HG03039 (cell line): Measurements from ENCODE around the gene ELOVL6.
"Not testable (repeated sequence)": the region's sequence is repeated elsewhere in the genome, so short reads cannot be mapped to it uniquely, and the experiment has no call there.

Experiments
- ATAC-seq: cut with Tn5 transposase; IDR thresholded peaks from one replicate; pipeline ENCODE4 v1.9.1; 2021; ENCODE audit warnings: mild to moderate bottlenecking, moderate library complexity; ENCODE audit not compliant: unreplicated experiment

The ELOVL6 gene

GRCh38 chr4:110039164-110039563, 159.3 kb downstream of the ELOVL6 start:
- not testable (repeated sequence) for ATAC-seq

GRCh38 chr4:110034026-110034393, 164.4 kb downstream of the ELOVL6 start:
- peak; percentile 97 for ATAC-seq

GRCh38 chr4:110033355-110034025, 164.9 kb downstream of the ELOVL6 start:
- ATAC-seq = no peak

GRCh38 chr4:110032603-110033002, 165.8 kb downstream of the ELOVL6 start:
- ATAC-seq = no peak

- no peak for ATAC-seq
These were observed 172.7 kb downstream of the ELOVL6 start for GRCh38 chr4:110025718-110026117.

- ATAC-seq = no peak
These were observed 173.4 kb downstream of the ELOVL6 start for GRCh38 chr4:110025056-110025455.

GRCh38 chr4:110022457-110022856, 176.0 kb downstream of the ELOVL6 start:
- ATAC-seq = no peak

GRCh38 chr4:110020646-110021443, 177.6 kb downstream of the ELOVL6 start:
- ATAC-seq = no peak

GRCh38 chr4:110020139-110020538, 178.3 kb downstream of the ELOVL6 start:
- no peak for ATAC-seq

GRCh38 chr4:110019153-110019552, 179.3 kb downstream of the ELOVL6 start:
- no peak for ATAC-seq

- no peak for ATAC-seq
These were observed 184.2 kb downstream of the ELOVL6 start for GRCh38 chr4:110014233-110014632.

- ATAC-seq = no peak
These were observed 185.5 kb downstream of the ELOVL6 start for GRCh38 chr4:110012917-110013316.

GRCh38 chr4:110010797-110011196, 187.6 kb downstream of the ELOVL6 start:
- ATAC-seq = no peak

- no peak for ATAC-seq
These were observed 188.9 kb downstream of the ELOVL6 start for GRCh38 chr4:110009550-110009949.

GRCh38 chr4:110008540-110008939, 189.9 kb downstream of the ELOVL6 start:
- ATAC-seq = no peak

- no peak for ATAC-seq
These were observed 191.2 kb downstream of the ELOVL6 start for GRCh38 chr4:110007217-110007616.

- ATAC-seq = peak; percentile 84
These were observed 192.9 kb downstream of the ELOVL6 start for GRCh38 chr4:110005461-110006056.

- ATAC-seq = no peak
These were observed 193.9 kb downstream of the ELOVL6 start for GRCh38 chr4:110004556-110004955.

GRCh38 chr4:110003401-110004187, 194.8 kb downstream of the ELOVL6 start:
- no peak for ATAC-seq

GRCh38 chr4:110002326-110002725, 196.1 kb downstream of the ELOVL6 start:
- ATAC-seq = no peak

- ATAC-seq = no peak
These were observed 198.9 kb downstream of the ELOVL6 start for GRCh38 chr4:109999585-109999912.
